Measurements from ENCODE around the gene YAF2.
"Not testable (repeated sequence)": the region's sequence is repeated elsewhere in the genome, so short reads cannot be mapped to it uniquely, and the experiment has no call there.

Gene YAF2

GRCh38 chr12:42252645-42253044 is 14.6 kb upstream of the YAF2 start:
- not testable (repeated sequence) for DNase-seq

DNA sequence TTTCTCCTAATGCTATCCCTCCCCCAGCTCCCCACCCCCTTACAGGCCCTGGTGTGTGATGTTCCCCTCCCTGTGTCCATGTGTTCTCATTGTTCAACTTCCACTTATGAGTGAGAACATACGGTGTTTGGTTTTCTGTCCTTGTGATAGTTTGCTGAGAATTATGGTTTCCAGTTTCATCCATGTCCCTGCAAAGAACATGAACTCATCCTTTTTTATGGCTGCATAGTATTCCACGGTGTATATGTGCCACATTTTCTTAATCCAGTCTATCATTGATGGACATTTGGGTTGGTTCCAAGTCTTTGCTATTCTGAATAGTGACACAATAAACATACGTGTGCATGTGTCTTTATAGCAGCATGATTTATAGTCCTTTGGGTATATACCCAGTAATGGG is 11.0 kb upstream of the YAF2 start:
- DNase-seq: not testable (repeated sequence)

DNA sequence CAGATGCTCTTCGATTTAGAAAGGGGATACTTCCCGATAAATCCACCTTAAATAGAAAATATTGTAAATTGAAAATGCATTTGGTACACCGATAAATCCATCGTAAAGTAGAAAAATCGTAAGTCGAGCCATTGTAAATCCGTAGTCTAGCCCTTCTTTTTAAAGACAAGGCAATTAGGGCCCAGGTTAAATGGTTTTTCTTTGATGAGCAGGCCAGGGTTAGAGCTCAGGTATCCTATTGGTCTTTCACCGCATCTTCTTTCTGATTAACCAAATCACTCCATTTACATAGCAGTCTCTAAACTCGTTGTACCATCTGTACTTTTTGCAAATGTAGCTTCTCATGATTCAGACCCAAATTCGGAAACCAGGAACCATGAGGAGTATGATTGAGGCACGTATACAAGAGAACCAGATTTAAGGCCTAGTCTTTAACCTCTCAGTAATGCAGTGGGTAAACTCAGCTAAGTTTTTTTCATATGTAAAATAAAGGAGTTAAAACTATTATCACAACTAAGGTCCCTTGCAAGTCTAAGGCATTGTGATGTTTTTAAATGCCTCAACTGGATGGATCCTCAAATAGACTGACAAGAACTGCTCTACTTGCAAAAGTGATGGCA is 2.2 kb upstream of the YAF2 start:
- DNase-seq: no peak

DNA sequence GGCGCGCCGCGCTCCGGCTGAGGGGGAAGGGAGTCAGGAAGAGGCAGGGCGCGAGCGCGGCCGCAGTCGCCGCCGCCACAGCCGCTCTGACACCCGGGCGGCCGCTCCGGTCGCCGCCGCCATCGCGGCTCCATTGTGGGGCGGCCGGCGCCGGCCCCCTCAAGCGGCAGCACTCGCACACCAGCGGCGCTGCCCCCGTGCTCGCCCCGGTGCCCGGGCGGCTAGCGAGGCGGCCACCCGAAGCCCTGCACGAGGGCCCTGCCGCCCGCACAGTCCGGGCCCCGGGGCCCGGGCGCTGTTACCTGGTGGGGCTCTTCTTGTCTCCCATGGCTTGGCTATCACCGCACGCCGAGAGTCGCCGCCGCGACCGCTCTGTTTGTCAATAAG is 202 bp downstream of the YAF2 start:
- no peak for DNase-seq

DNA sequence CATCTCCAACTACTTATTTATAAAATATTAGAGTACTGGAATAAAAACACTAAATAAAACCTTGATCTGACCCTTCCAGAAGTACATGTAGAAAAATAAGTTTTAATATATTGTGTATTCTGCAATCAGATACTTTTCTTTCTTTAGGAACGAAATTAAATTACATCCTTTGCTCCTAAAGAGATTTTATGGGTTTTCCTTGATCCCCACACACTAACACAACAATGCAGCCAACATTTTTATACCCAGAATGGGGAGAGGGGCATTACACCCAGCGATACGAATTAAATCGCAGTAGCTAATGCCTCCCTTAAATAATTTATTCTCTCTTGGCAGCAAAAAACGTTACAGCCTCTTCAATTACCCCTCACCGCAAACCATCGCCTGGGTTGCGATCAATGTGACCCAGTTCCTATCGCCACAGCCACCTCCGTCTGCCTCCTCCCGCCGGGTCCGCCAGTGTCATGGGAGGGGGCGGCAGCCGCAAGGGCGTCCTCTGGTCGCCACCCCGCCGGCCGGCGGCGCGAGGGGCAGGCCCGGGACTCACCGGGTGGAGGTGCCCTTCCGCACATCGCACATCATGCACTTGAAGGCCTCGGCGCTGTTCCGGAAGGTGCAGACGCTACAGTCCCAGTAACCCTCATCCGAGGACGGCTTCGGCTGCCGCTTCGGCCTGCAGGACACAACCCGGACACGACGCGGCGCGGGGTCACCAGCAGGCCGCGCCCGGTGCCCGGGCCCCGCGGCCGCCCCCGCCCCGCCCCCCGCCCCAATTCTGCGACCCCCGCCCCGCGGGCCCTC is 796 bp downstream of the YAF2 start:
- peak; percentile 84 to 90 for DNase-seq

DNA sequence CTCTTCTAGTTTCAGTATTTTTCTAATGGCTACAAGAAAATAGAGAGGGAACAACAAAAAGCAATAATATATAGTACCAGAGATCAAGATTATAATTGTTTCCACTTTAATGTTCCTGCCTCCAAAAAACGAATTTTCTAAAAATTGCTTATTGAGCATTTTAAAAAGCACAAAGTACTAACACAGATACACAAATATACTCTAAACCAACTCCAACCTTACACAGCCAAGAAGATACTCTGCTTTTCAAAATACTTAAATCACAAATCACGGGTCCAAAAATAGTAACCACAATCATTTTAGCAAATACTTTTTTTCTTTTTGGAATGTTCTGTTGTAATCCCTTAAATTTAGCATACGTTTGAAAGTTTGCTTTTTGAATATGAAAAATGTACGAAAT is 2.0 kb downstream of the YAF2 start:
- no peak for DNase-seq

DNA sequence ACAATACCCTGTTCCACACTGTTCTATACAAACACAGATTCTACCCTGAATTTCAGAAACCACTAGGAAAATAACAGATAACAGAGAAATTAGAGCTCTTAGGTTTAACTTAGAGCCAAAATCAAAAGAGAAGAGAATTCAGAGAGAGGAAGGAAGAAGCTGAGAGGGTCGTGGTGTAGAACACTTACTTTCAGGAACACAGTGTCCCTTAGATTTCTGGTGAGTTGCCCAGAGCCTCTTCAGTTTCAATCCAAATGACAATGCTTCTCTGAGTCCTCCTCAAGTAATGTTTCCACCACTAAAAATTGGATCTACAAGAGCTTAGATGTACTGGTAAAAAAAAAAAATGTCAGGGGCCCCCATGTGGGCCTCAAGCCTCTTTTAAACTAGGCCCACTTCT is 2.6 kb downstream of the YAF2 start:
- DNase-seq: no peak

DNA sequence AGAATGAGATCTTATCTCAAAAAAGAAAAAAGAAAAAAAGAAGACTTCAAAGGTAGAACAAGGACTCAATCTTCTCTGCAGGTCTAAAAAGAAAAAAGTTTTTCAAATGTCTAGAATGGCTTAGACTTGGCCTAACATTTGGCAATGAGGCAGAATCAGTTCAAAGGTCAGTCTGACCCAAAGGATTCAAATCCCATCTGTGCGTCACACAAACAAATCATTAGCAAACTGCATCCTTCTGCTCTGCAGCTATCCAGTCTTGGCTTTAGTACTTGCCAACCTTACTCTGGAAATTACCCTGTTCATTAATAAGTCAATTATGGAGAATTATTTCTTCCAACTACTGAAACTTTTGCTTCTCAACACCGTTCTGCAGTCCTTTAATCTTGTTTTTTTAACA is 3.1 kb downstream of the YAF2 start:
- no peak for DNase-seq

GRCh38 chr12:42227525-42227924 is 10.5 kb downstream of the YAF2 start:
- not testable (repeated sequence) for DNase-seq

- not testable (repeated sequence) for DNase-seq
Observed at GRCh38 chr12:42224501-42224900, 13.5 kb downstream of the YAF2 start.

DNA sequence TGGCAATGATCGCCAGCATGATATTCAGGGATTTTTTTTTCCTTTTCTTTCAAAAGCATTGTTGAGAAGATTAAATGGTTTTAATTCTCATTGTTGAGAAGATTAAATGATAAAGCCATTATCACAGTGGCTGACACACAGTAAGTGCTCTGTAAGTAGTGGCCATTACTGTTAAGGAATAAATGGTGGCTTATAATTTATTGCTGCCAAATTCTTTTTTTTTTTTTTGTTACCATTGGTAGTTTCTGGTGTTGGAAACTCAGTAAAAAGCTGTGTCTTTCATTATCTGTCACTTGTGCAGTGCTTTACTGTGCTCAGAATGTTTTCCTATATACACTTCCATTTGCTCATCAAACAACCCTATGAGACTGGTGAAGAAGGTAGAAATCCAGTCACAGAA is 15.3 kb downstream of the YAF2 start:
- no peak for DNase-seq

GRCh38 chr12:42221726-42222125 is 16.3 kb downstream of the YAF2 start:
- no peak for DNase-seq

- DNase-seq: no peak
Observed at GRCh38 chr12:42217656-42218055, 20.4 kb downstream of the YAF2 start.

DNA sequence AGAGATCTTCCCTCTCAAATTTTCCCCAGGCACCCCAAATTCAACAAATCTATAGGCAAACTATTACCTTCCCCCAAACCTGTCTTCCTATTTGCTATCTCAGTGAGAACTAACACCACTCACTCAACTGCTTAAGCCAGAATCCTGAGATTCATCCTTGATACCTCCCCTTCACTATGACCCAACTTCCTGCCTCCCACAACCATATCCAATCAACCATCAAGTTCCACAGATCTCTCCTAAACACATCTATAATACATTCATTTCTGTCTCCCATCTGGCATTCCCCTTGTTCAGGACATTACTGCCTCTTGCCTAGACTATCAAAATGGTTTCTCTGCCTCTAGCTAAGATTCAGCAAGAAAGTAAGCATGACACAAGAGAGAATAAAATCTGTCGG is 21.3 kb downstream of the YAF2 start:
- DNase-seq: no peak

DNA sequence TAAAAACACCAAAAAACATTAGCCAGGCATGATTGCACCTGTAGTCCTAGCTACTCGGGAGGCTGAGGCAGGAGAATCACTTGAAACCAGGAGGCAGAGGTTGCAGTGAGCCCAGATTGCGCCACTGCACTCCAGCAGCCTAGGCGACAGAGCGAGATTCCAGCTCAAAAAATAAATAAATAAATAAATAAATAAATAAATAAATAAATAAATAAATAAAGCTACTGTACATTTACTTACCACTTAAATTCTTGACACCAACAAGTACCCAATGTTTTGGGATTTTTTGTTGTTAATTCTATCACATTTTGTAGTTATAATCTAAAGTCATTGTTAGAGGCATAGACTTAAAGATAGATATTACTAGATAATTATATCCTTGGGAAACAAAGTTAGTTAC is 22.3 kb downstream of the YAF2 start:
- DNase-seq: not testable (repeated sequence)

DNA sequence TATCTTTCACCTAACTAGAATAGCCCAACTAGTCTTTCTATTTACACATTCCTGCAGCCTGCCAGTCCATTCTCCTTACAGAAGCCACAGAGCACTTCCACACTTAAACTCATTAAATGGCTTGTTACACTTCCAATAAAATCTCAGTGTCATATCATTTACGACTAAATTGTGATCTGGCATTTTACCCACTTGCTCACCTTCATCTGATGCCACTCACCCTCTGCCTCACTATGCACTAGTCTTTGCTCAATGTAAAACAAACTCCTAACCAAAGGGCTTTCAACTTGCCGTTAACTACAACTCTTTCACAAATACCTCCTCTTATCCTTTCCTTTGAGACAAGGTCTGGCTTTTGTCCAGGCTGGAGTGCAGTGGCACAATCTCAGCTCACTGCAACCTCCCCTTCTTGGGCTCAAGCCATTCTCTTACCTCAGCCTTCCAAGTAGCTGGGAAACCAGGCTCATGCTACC is 24.1 kb downstream of the YAF2 start:
- DNase-seq: no peak

GRCh38 chr12:42213023-42213422 is 25.0 kb downstream of the YAF2 start:
- DNase-seq: peak; percentile 43 to 74

DNA sequence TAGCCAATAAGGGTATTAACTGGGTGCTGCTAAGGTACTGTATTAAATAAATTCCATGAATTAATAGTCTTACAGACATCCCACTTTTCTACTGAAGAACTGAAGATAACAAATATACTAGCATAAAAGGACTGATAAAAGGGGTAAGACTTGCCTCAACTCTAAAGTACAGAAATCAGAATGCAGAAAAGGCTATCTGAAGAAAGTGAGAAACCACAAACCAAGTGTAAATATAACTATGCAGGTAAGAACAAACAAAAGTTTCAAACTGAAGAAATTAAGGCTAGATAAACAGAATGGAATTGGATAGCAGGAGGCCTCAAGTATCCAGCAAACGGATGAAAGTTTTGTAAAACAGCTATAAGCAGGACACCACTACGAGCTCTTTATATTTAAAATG is 29.5 kb downstream of the YAF2 start:
- DNase-seq: no peak

GRCh38 chr12:42204819-42205218 is 33.2 kb downstream of the YAF2 start:
- no peak for DNase-seq

GRCh38 chr12:42204362-42204761 is 33.7 kb downstream of the YAF2 start:
- DNase-seq: no peak

DNA sequence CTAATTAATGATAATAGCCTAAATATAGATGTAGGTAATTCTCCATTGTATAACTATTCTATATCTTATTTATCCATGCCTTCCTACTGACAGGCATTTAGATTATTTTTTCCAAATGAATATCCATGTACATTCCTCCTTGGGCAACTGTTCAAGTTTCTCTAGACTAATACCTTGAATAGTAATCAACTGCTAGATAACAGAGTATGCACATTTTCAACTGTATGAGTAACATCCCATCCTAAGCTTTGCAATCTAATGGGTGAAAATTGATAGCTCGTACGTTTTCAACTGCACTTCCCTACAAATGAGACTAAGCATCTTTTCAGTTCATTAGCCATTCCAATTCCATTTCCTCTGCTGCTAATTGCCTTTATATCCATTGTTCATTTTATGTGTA is 37.0 kb downstream of the YAF2 start:
- no peak for DNase-seq

DNA sequence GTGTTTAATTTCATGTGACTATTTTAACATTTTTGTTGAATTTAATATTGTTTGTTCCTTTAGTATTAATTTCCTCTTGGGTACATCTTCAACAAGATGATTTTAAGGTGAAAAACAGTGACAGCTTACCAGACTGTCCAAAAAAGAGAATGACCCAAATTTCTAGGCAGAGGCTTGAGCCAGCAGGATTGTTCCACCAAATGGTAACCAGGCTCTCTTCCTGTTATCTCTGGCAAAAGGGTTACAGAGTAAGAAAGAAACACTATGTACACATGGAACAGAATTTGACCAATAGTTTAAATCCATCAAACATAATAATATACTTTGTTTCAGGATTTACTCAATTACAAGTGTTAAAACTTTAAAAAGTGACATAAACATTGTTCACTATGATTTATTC is 39.0 kb downstream of the YAF2 start:
- no peak for DNase-seq

DNA sequence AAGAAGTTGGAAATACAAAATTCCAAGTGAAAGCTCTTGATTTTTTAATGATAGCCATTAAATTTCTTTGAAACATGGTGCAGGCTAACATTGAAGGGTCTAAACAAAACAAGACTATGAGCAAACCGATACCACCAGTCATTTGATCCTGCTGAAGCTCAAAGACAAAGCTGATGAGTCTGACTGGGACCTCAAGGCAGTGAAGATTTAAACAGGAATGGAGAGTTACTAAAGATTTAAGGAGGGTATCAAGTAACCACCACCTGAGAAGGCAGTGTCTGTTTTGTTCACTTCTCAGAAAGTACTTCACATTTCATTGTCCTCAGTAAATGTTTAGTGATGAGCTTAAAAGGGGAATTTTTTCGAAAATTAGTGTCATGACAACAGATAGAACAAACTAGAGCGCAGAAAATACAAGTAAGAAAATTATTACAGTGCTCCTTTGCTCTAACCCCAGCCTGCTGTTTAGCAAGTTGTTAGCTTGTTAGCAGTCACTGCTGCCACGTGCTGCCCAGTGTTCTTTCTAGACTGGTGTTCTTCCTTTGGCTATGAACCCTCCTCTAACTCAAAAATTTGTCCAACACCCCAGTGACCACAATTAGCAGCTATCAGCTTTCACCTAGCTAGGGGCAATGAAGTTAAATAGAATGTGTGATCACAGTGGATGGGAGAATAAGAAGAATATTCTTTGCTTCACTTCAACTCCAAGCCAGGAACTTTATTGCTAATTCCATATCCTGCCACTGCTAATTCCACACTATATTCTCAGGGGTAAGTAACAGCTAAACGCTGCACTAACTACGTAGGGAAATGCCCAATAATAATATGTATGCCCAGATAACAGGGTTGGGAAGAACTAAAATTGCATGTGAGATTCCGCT is 41.1 kb downstream of the YAF2 start:
- DNase-seq: no peak

DNA sequence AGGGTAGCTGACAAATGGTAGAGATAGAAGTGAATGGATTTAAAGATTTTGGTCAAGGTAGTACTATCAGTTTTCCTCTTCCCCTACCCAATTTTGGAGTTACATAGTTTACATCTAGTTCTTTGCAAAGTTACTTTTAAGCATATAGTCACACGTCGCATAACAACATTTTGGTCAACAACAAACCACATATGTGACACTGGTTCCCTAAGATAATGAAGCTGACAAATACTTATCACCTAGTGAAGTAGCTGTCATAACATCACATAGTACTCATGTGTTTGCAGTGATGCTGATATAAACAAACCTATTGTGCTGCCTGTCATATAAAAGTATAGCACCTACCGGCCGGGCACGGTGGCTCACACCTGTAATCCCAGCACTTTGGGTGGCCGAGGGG is 45.4 kb downstream of the YAF2 start:
- DNase-seq: no peak

Measured in NCI-H1930 (cell line).